Stimulated activated naive CD8-positive, alpha-beta T cell treated with anti-CD3 and anti-CD28 coated beads, Interleukin-15, amount 100 ng/mL, for 72 hours (primary cell): ENCODE results near the gene RETREG3.

Experiments
- ATAC-seq: fragments of 150-1000 bp; cut with Tn5 transposase; 2 replicates; pipeline ENCODE4 v1.10.0; 2021; ENCODE audit warnings: mild to moderate bottlenecking, moderate library complexity
- DNase-seq, 2 donors: peaks; one replicate each; pipeline ENCODE4 v3.0.0; 2021 to 2022
- H3K27ac Mint-ChIP-seq, 2 donors: one replicate each; pipeline ENCODE4 v1.8.0; 2022; ENCODE audit warnings: mild to moderate bottlenecking in 2 of 2, mixed read lengths in 2 of 2, moderate library complexity in 2 of 2
- H3K27me3 Mint-ChIP-seq: one replicate; pipeline ENCODE4 v1.8.0; 2022; ENCODE audit warnings: mixed read lengths
- H3K4me1 Mint-ChIP-seq: one replicate; pipeline ENCODE4 v1.8.0; 2022; ENCODE audit warnings: mild to moderate bottlenecking, mixed read lengths
- H3K4me3 Mint-ChIP-seq, 2 donors: one replicate each; pipeline ENCODE4 v1.8.0; 2022; ENCODE audit warnings: mild to moderate bottlenecking in 2 of 2, mixed read lengths in 2 of 2, moderate library complexity in 1 of 2
- H3K9me3 Mint-ChIP-seq, 2 donors: one replicate each; pipeline ENCODE4 v1.8.0; 2022; ENCODE audit warnings: mixed read lengths in 2 of 2

Gene RETREG3

DNA sequence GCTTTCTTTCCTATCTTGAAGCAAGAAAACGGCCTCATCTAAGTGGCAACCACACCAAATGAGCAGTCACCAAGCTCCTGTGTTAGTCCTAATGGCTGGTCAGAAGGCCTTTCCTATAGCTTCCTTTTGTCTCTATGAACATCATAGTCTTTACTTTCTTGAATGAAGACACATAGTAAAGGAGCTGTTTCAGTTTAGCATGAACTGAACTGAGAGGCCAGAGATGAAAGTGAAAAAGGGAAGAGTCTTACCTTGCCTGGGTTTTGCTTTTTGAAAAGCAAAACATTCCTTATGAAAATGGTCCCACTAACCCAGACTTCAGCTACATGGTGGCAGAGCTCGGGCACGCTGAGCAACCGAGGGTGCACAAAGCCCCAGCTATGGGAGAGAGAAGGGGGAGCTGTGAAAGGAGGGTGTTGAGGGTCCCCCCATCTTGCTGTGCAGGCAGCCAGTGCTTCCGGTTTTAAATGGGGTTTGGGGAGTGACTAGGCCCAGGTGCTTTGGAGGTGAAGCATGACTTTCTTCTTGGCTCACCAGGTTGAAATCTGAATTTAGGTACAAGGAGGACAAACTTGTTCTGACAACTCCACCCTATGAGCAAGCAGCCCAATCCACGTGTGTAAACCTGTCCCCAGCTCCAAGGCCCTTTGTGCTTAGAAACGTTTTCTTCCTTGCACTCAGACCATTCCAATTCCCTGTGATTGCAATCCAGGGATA, 22.5 kb downstream of the RETREG3 start:
- Mint-ChIP-seq H3K9me3 (no peaks in the 10 kb centered on the region), H3K4me1 (peaks cover 8% of the 10 kb centered on the region), H3K27me3 (no peaks in the 10 kb centered on the region), H3K4me3 (no peak overlapping the region), H3K27ac (peak overlapping the region in 1 of 2 donors; percentile 93)
- ATAC-seq, result no peak
- DNase-seq, result no peak

DNA sequence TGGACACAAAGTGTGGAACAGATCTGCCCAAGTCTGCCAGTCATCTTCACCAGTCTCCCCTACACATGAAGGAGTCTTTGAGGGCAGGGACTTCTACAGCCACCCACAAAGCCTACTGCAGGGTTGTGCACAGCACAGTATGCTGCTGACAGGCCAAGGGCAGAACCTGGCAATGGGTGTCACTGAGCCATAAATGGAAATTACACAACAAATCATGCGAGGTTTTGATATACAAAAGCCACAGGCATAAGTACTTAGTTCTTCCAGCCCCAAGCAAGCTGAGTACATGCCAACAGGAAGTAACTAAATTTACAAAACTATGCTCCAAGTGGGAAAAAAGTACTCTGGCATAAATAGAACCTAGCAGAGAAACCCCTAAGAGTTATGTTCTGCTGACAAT, 23.8 kb downstream of the RETREG3 start:
- DNase-seq (no peak), ATAC-seq (no peak)
- Mint-ChIP-seq H3K27me3 (no peaks in the 10 kb centered on the region), H3K9me3 (no peaks in the 10 kb centered on the region), H3K27ac (no peak overlapping the region), H3K4me3 (no peak overlapping the region), H3K4me1 (peaks cover 8% of the 10 kb centered on the region)

DNA sequence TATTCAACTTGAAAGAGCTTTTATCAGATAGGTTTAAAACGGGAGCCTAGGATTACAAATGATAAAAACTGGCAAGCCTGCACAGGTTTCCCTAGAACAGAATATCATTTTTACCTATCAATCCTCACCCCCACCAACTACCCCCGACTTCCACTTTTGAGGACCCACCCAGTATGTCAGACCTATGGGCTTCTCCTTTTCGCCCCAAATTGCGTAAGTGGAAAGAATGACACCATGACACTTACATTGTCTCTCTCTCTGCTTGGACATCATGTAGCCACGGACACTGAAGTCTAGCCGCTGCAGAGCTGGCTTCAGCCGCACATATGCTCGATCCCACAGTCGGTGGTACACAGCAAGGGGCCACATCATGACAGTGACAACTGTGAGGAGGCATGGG, 24.3 kb downstream of the RETREG3 start:
- H3K4me3 Mint-ChIP-seq, result no peak overlapping the region
- H3K4me1 Mint-ChIP-seq, result peaks cover 8% of the 10 kb centered on the region
- DNase-seq (no peak), ATAC-seq (no peak)
- H3K9me3 Mint-ChIP-seq, result no peaks in the 10 kb centered on the region
- H3K27me3 Mint-ChIP-seq, result no peaks in the 10 kb centered on the region
- H3K27ac Mint-ChIP-seq, result peak overlapping the region in 1 of 2 donors; percentile 50

DNA sequence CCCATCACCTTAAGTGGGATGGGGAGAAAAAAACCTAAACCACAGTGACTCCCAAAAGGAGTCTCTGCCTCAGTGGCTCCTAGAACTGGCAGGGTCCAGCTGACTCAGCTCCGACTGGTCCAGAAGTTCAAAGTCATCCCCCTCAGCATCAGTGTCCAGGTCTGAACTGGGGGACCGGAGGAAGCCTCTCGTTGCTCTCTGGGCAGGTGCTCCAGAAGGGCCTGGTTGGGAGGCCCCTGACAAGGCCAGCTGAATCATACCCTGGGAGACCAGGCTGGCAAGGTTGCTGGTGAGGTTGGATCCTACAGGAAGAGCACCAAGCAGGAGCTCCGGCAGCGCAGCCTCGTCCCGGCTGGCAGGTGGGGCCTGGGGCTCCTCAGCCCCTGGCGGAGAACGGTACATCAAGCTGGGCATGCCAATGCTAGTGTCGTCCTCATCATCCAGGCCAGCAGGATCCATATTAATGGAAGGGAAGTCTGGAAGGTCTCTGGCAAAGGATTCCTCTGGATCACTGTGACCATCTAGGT, 27.4 kb downstream of the RETREG3 start:
- H3K4me3 Mint-ChIP-seq, result no peak overlapping the region
- no peak for DNase-seq
- no peaks in the 10 kb centered on the region for H3K27me3 Mint-ChIP-seq
- peaks cover 19% of the 10 kb centered on the region for H3K4me1 Mint-ChIP-seq
- ATAC-seq, result no peak
- H3K27ac Mint-ChIP-seq, result no peak overlapping the region
- H3K9me3 Mint-ChIP-seq, result no peaks in the 10 kb centered on the region

DNA sequence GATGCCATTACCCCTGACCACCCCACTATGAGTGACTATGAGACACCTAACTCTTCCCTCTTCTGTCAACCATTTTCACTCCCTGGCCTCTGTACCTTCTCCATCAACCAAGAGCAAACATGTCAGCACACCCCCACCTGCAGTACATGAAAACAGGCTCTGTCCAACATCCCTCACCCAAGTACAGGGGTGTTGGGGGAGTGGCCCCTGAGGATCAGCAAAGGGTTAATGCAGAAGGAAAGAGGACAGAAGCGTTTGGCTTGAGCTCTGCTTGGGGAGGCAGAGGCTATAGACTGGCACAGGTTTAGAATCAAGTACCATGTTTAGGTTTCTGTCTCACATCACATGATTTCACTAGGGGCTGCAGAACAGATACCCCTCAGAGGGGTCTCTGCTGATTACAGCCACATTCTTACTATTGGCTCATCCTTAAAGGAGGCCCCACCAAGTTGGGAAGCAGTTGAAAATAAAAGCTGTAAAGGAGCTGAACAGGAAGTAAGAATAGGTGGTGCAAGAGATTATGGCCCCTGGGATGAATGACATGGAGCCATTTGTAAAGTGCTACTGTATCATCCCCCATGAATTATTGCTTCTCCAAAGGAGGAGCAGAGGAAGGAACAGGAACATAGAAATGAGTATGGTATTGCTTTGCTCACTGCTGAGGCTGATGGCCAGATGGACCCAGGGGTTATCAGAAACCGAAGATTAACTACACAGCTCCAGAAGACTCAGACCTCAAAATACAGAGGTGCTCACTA, 29.2 kb downstream of the RETREG3 start:
- Mint-ChIP-seq H3K9me3 (no peaks in the 10 kb centered on the region), H3K4me1 (peaks cover 32% of the 10 kb centered on the region), H3K4me3 (peak overlapping the region in 1 of 2 donors; percentile 2), H3K27me3 (no peaks in the 10 kb centered on the region), H3K27ac (peak overlapping the region in 1 of 2 donors; percentile 2)
- ATAC-seq (no peak), DNase-seq (no peak)

DNA sequence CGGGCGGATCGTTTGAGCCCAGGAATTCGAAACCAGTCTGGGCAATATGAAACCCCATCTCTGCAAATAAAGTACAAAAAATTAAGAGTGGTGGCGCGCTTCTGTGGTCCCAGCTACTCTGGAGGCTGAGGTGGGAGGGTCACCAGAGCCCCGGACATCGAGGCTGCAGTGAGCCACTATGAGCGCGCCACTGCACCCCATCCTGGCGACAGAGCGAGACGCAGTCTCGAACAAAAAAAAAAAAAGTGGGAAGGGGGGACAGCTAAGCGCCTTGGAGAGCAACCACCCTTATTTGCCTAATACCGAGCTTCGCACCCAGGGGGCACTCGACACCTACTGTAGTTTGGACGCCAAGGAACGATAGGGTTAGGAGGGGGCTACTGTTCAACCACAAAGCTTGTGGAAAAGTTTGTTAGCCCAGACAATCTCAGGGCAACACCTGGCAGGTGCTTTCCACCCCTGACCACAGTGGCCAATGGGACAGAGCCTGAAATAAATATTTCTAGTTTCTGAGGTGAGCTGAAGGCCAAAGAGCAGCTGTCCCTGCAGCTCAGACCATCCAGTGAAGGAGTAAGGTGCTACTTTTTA, 30.8 kb downstream of the RETREG3 start:
- DNase-seq (peak; percentile 66 to 78), ATAC-seq (peak; percentile 74)
- Mint-ChIP-seq H3K27me3 (no peaks in the 10 kb centered on the region), H3K27ac (peak overlapping the region; percentile 50 to 97), H3K4me3 (peak overlapping the region; percentile 98 to 100), H3K9me3 (no peaks in the 10 kb centered on the region), H3K4me1 (peaks cover 46% of the 10 kb centered on the region)

DNA sequence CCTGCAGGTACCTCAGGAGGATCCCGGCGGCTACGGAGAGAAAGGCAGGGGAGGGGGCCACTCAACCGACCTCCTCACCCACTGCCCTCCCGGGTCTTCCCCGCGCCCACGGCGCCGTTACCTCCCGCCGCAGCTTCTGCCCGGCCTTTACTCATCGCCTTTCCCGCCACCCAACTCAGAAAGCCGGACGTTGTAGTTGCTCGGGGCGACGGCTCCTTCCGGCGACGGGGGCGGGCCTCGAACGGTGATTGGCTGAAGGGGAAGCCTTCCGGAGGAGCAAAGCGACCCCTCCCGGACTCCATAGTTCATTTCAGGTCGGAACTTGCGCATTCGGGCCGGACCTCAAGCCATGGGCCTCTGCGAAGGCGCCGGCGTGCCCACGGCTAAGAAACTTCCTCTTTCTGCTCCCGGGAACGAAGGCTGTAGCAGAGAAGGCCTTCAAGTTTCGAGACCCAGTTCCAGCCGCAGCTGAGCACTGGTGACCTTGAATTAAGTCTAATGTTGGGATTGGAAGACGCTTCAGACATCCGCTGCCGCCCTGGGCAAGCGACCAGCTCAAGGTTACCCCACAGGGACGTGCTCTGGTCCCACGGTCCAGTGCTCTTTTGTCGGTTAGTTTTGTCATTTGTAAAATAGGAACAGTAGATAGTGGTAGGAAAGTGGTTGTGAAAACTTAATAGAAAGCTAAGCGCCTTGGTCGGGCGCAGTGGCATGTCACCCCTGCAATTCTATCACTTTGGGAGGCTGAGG, 31.5 kb downstream of the RETREG3 start, which contains the start of gene PSMC3IP:
Gene PSMC3IP, minus strand, starts transcription at position 198 of the 750 bp plus-strand sequence. Its CDS starts 43 bp downstream, at position 155.
- Mint-ChIP-seq H3K27ac (peak within 1 kb of the TSS; percentile 97 to 99), H3K27me3 (no peaks in the 10 kb centered on the region), H3K4me1 (peaks cover 53% of the 10 kb centered on the region), H3K9me3 (no peaks in the 10 kb centered on the region), H3K4me3 (peak within 1 kb of the TSS; percentile 98 to 100)
- ATAC-seq (peak; percentile 94), DNase-seq (peak; percentile 90 to 94)

DNA sequence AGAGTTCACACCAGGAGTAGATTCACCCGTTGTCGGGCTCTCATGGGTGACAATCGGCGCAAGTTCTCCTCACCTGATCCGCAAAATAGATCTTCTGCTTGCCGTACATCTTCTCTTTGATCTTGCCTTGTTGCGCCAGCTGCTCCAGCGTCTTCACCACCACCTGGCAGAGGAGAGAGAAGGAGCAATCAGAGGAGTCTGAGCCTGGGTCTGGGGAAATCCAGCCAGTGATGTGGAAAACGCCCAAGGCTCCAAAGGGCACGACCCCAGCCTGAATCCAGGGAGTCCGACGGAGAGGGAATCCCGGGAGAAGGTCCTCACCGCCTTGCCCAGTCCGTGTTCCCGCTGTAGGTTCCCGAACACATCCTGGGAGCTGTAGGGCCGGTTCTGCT, 32.0 kb downstream of the RETREG3 start:
- Mint-ChIP-seq H3K27me3 (no peaks in the 10 kb centered on the region), H3K9me3 (no peaks in the 10 kb centered on the region), H3K4me3 (peak overlapping the region; percentile 98 to 100), H3K4me1 (peaks cover 58% of the 10 kb centered on the region), H3K27ac (peak overlapping the region; percentile 97 to 99)
- ATAC-seq, result no peak
- DNase-seq, result peak in 1 of 2 donors; percentile 24

DNA sequence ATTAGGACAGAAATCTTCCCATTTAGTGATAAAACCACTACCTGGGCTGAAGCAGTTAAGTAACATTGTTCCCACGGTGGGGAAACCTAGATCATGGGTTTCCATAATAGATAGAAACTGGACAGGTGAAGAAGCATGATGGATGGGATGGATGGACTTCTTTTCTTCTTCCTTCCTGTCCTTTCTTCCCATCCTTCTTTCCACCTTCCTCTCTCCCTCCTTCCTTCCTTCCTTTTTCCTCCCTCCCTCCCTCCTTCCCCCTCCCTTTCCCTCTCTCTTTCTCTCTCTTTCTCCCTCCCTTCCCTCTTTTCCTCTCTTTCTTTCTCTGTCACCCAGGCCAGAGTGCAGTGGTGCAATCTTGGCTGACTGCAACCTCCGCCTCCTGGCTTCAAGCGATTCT, 34.7 kb downstream of the RETREG3 start:
- peaks cover 76% of the 10 kb centered on the region for H3K4me1 Mint-ChIP-seq
- H3K27me3 Mint-ChIP-seq, result no peaks in the 10 kb centered on the region
- no peak for DNase-seq
- no peak overlapping the region for H3K4me3 Mint-ChIP-seq
- ATAC-seq, result no peak
- H3K27ac Mint-ChIP-seq, result peak overlapping the region in 1 of 2 donors; percentile 69
- H3K9me3 Mint-ChIP-seq, result no peaks in the 10 kb centered on the region

DNA sequence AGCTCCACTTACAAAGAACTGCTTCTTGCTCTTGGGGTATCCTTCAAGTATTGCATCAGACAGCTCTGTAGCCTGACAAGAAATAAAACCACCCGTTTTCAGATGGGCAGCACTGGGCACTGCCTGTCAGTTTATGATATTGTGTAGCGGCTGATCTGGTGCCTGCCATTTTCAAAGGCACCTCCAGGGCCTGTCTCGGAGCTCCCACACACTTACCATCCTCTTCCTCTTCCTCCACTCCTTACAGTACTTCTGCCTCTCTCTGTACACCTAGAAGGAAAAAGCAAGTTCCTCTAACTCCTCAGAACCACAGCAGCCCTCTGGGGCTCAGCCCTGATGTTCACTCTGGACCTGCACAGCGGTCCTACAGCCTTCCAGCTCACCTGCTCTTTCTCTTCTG, 36.1 kb downstream of the RETREG3 start:
- Mint-ChIP-seq H3K4me1 (peaks cover 80% of the 10 kb centered on the region), H3K9me3 (no peaks in the 10 kb centered on the region), H3K27ac (peak overlapping the region; percentile 85 to 95), H3K4me3 (no peak overlapping the region), H3K27me3 (no peaks in the 10 kb centered on the region)
- DNase-seq (no peak), ATAC-seq (no peak)

DNA sequence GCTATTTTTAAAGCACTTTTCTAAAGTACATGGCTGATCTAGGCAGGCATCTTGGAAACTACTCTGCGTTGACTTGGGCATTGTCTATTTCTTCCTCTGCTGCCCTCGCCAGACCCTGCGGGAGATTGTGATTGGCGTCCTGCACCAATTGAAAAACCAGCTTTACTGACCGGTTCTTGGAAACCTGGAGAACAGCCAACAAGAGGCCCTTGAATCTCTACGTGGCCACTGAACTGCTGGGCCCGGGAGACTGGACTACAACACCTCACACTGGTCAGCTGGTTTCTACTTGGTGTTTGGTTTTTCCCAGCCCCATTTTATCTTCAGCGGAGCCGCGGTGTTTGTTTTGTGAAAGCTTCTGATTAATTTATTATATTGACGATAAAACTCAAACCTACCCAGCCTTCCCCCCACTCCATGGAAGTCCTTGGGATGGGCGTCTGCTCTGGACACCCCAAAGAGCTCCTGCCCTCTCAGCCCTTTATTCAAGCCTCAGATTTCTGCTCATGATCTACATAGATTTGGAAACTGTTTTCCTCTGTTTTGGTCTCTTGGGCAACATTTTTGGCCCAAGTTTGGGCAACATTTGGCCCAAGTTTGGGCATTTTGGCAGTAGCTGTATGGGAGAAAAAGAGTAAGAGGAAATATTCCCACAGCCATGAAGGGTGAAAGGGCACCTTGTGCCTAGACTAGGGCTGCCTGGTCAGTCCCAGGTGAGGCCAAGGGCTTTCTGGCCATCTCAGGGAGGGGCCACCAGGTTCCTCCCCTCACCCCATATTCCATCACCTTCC, 37.5 kb downstream of the RETREG3 start:
- DNase-seq (no peak), ATAC-seq (no peak)
- Mint-ChIP-seq H3K4me3 (no peak overlapping the region), H3K4me1 (peaks cover 88% of the 10 kb centered on the region), H3K9me3 (no peaks in the 10 kb centered on the region), H3K27me3 (no peaks in the 10 kb centered on the region), H3K27ac (peak overlapping the region in 1 of 2 donors; percentile 63)

DNA sequence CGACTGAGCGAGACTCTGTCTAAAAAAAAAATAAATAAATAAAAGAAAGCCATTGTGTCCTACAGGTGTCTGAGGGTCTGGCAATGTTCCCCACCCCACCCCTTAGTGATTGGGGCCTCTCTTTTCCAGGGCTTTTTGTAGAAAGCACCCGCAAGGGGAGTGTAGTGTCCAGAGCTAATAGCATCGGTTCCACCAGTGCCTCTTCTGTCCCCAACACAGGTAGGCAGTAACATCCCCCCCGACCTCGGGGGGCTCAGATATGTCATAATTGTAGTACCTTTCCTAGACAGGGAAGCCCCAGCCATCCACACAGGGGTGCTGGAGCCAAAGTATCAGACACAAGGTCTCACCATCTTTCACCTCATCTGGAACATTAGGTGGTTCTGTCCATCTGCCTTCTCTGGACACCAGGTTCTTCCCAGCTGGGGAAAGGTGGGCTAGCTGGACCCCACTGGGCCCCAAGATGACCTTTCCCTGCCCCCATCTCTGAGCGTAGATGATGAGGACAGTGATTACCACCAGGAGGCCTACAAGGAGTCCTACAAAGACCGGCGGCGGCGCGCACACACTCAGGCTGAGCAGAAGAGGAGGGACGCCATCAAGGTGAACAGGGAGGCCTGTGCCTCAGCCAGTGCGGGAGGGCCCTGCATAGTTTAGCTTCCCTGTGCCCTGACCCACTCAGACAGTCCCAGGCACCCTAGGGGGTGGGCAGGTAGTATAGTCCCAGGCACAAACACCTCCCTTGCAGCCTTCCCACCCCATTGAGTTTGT, 40.6 kb downstream of the RETREG3 start:
- Mint-ChIP-seq H3K4me1 (peaks cover 90% of the 10 kb centered on the region), H3K9me3 (no peaks in the 10 kb centered on the region), H3K27ac (peak overlapping the region in 1 of 2 donors; percentile 95), H3K27me3 (no peaks in the 10 kb centered on the region), H3K4me3 (peak overlapping the region; percentile 46 to 94)
- DNase-seq (no peak), ATAC-seq (no peak)

DNA sequence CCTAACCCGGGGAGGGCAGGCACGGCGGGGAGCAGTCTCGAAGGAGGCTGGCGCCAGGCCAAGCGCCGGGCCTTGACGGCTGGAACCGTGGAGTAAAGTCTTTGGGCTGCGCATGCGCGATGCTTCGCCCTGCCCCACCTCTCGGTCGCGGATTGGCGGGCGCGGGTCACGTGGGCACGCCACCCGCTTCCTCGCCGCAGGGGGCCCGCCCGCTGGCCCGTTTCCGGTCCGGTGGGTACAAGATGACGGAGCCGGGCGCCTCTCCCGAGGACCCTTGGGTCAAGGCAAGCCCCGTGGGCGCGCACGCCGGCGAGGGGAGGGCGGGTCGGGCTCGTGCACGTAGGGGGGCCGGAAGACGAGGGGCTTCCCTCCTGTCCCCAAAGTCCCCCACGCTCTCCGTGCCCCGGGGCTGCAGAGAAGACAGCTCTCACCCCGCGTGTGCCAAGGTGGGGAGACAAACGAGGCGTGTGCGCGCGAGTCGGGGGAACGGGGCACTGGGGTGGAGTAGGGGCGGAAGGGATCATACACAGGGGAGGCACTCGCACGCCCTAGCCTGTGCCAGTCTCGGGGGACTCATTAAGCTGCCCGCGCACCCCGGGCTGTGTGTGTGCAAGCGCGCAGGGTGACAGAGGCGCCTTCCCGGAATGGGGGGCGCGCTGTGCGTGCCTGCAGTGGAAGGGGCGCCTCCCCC, 42.1 kb downstream of the RETREG3 start, which contains the start of gene MLX:
Gene MLX, plus strand, starts transcription at position 218 of the 691 bp plus-strand sequence. Its CDS starts 25 bp downstream, at position 243.
- peak; percentile 82 for ATAC-seq
- no peaks in the 10 kb centered on the region for H3K27me3 Mint-ChIP-seq
- H3K9me3 Mint-ChIP-seq, result no peaks in the 10 kb centered on the region
- peak within 1 kb of the TSS; percentile 93 to 94 for H3K4me3 Mint-ChIP-seq
- H3K27ac Mint-ChIP-seq, result peak within 1 kb of the TSS; percentile 93 to 95
- peak; percentile 92 to 94 for DNase-seq
- H3K4me1 Mint-ChIP-seq, result peaks cover 89% of the 10 kb centered on the region
